BE2C (cell line): ENCODE data around the gene SRR.
"Not testable (repeated sequence)": the region's sequence is repeated elsewhere in the genome, so short reads cannot be mapped to it uniquely, and the experiment has no call there.

Source experiments
- DNase-seq: peaks from one replicate; pipeline ENCODE4 v3.0.0-alpha.2; 2020
- H3K27me3 ChIP-seq: fragments of 250-450 bp; sonication (Bioruptor Pico); 2 replicates; pipeline ENCODE4 v1.5.1; 2020; ENCODE audit warnings: mild to moderate bottlenecking
- H3K36me3 ChIP-seq: fragments of 250-450 bp; sonication (Bioruptor Pico); 2 replicates; pipeline ENCODE4 v1.5.1; 2020; ENCODE audit warnings: mild to moderate bottlenecking
- H3K4me1 ChIP-seq: fragments of 250-450 bp; sonication (Bioruptor Pico); 2 replicates; pipeline ENCODE4 v1.5.1; 2020
- H3K4me3 ChIP-seq: 2 replicates; pipeline ENCODE4 v1.5.1; 2011; ENCODE audit warnings: low read depth, low read length
- H3K9me3 ChIP-seq: fragments of 250-450 bp; sonication (Bioruptor Pico); 2 replicates; pipeline ENCODE4 v1.5.1; 2020
- TF ChIP-seq, protein P1 (sequence below): IDR thresholded peaks from 2 replicates; pipeline ENCODE4 v1.5.1; 2012; ENCODE audit warnings: mild to moderate bottlenecking, low read depth, low read length

Gene SRR

DNA sequence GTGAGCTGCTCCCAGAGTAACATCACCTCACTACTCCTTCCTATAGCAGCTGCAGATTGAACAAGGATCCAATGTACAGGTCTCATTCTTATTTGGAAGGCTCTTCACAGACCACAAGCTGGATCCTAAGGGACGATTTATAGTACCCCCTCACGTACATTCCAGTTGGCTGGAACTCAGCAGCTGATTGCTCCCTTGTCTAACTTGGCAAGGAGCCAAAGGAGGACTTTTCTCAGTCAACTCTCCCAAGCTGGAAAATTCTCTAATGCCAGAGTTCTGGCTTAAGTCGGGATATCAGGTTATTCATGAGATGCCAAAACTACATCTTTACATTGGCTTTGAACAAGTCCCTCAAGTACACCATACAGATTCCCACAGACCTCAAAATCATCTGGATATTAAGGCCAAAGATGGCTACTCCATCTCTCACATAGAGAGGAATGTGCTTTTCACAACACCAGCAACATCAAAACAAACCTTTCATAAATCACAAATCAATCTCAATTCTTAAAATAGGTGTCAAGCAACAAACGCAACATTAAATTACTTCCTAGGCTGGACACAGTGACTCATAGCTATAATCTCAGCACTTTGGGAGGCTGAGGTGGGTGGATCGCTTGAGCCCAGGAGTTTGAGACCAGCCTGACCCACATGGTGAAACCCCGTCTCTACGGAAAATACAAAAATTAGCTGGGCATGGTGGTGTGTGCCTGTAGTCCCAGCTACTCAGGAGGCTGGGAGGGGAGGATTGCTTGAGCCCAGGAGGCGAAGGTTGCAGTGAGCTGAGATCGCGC lies 39.5 kb upstream of the SRR start:
- Histone ChIP-seq H3K4me3 (no peak overlapping the region), H3K4me1 (no peaks in the 10 kb centered on the region), H3K27me3 (no peaks in the 10 kb centered on the region), H3K36me3 (no peaks in the 10 kb centered on the region), H3K9me3 (no peaks in the 10 kb centered on the region)
- no peak for DNase-seq
- TF ChIP-seq, protein P1, sequence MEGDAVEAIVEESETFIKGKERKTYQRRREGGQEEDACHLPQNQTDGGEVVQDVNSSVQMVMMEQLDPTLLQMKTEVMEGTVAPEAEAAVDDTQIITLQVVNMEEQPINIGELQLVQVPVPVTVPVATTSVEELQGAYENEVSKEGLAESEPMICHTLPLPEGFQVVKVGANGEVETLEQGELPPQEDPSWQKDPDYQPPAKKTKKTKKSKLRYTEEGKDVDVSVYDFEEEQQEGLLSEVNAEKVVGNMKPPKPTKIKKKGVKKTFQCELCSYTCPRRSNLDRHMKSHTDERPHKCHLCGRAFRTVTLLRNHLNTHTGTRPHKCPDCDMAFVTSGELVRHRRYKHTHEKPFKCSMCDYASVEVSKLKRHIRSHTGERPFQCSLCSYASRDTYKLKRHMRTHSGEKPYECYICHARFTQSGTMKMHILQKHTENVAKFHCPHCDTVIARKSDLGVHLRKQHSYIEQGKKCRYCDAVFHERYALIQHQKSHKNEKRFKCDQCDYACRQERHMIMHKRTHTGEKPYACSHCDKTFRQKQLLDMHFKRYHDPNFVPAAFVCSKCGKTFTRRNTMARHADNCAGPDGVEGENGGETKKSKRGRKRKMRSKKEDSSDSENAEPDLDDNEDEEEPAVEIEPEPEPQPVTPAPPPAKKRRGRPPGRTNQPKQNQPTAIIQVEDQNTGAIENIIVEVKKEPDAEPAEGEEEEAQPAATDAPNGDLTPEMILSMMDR: no peak

DNA sequence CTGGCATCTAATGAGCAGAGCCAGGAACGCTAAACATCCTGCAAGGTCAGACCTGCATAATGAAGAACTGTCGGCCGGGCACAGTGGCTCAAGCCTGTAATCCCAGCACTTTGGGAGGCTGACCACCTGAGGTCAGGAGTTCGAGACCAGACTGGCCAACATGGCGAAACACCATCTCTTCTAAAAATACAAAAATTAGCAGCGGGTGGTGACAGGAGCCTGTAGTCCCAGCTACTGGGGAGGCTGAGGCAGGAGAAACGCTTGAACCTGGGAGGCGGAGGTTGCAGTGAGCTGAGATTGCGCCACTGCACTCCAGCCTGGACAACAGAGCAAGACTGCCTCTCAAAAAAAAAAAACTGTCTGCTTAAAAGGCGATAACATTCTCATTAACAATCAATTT lies 38.6 kb upstream of the SRR start:
- H3K4me1 ChIP-seq, H3K36me3 ChIP-seq, H3K9me3 ChIP-seq, H3K4me3 ChIP-seq, H3K27me3 ChIP-seq, DNase-seq: not testable (repeated sequence)

DNA sequence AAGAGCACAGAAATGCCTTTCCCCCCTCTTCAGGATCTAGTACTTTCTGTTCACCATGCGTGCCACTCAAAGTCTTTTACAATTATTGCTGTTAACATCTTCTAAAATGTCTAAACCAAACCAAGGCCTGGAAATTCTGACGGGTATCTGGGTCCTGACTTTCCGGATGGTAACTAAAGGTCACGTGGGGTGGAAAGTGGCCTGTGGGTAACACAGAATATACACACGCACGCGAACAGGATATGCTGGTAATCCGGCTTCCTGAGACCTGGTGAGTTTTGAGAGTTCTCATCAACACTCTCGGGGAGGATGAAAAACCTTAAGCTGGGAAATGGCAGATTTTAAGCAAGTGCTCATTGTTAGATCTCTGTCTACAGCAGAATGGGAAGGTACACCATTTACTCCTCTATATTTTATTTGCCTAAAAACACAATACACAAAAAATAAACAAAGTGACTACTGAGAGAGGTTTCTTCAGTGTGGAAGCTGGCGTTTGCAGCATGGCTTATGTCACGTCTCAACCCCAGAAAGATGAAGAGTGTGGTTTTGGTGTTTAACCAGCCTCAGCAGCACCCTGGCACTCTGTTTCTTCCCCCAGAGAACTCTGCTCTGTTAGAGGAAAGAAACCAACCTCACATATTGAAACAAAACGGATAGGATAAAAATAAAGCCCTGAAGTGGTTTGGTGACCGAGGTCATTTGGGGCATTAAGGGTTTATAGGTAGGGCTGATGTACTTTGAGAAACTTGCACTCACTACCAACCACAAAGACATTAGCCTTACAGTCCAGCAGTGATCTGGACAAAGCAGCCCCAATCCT lies 37.5 kb upstream of the SRR start:
- no peaks in the 10 kb centered on the region for H3K36me3 ChIP-seq
- H3K4me3 ChIP-seq: no peak overlapping the region
- H3K9me3 ChIP-seq: no peaks in the 10 kb centered on the region
- H3K4me1 ChIP-seq: no peaks in the 10 kb centered on the region
- H3K27me3 ChIP-seq: no peaks in the 10 kb centered on the region
- no peak for DNase-seq
- TF ChIP-seq, protein P1: no peak

DNA sequence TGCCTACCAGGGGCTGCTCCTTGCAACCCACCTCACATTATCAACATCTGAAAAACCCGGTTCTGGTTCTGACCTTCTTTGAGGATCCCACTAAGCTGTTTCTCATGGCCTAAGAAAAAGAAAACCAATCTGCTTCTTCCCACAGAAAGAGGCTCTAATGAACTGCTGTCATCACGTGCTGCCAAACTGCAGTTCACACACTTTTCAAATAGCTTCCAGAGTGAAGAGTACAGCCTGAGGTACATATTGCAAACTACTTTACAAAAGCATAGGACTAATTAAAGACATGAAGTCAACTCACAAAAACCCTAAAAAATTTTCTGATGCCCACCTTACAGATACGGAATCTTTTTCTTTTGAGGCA lies 36.9 kb upstream of the SRR start:
- H3K27me3 ChIP-seq: no peaks in the 10 kb centered on the region
- H3K4me1 ChIP-seq: no peaks in the 10 kb centered on the region
- TF ChIP-seq, protein P1: no peak
- no peak for DNase-seq
- H3K4me3 ChIP-seq: no peak overlapping the region
- no peaks in the 10 kb centered on the region for H3K36me3 ChIP-seq
- H3K9me3 ChIP-seq: no peaks in the 10 kb centered on the region

DNA sequence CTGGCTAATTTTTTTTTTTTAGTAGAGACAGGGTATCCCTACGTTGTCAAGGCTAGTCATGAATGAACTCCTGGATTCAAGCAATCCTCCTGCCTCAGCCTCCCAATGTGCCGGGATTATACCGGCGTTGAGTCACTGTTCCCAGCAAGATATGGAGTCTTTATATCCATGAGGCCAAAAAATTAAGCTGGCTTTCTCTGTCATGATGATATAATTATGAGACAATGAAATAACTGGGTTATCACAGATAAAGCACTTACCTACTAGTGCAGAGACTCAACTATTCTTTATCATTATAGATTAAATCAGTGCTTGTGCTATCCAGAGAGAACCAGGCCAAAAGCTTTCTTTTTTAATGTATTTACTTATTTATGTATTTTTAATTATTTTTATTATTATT lies 36.4 kb upstream of the SRR start:
- Histone ChIP-seq H3K36me3 (no peaks in the 10 kb centered on the region), H3K27me3 (no peaks in the 10 kb centered on the region), H3K9me3 (no peaks in the 10 kb centered on the region), H3K4me1 (no peaks in the 10 kb centered on the region), H3K4me3 (no peak overlapping the region)
- DNase-seq: no peak
- TF ChIP-seq, protein P1: no peak

DNA sequence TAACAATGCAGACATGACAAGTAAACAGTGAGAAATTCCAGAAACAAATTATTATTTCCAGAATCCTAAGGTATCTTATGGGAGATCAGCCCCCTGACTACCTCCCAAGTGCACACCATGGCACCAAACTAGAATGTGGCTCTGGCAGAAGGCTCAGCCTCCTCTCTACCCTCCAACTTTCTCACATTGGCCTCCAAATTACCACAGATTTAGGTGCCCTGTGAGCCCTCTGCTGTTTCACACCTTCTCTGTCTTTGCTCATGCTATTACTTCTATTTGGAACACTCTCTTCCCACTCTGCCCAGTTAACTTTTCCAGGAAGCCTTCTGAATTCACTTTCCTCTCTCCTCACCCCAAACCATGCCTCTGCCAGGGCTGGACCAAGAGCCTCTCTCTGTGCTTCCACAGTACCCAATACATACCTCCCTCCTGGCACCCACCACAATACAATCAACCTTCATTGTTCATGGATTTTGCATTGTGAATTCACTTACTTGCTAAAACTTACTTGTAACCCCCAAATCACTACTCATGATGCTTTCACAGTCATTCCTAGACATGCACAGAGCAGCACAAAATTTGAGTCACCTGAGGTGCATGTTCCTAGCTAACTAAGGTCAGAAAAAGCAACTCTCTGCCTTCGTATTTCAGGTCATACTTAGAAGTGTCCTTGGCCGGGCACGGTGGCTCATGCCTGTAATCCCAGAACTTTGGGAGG lies 31.6 kb upstream of the SRR start:
- no peaks in the 10 kb centered on the region for H3K36me3 ChIP-seq
- H3K4me1 ChIP-seq: no peaks in the 10 kb centered on the region
- H3K9me3 ChIP-seq: no peaks in the 10 kb centered on the region
- DNase-seq: no peak
- H3K27me3 ChIP-seq: no peaks in the 10 kb centered on the region
- no peak overlapping the region for H3K4me3 ChIP-seq
- TF ChIP-seq, protein P1: no peak
